ENCODE data around the gene GSTM1. TPM values are rescaled to one million over a fixed set of nuclear protein-coding genes. Genes with fewer than 3 reads are reported as not detected.

GSTM1 gene
- total and polyA plus RNA-seq, 2 of the 8 experiments (the other 6 are each of a cell fraction or from before 2014, with no cell fraction given): 16.7 to 42.5 TPM

- H3K14ac ChIP-seq (ENCODE audit: insufficient read length): no peak overlapping the region
- no peak overlapping the region for H2AK5ac ChIP-seq (ENCODE audit: low read depth, low read length)
- no peak overlapping the region for H4K8ac ChIP-seq (ENCODE audit: extremely low read depth, insufficient read depth, low read length)
- H3K4me1 ChIP-seq (replicated peaks in 1 of 4; ENCODE audit: control insufficient read depth in 3 of 4, insufficient read depth in 4 of 4, low read length in 3 of 4): 0 out of 7 replicates have a peak, but pooled peaks cover 0 to 3% (median 0%) of the 10 kb centered on the region in 4 experiments
- H3K36me3 ChIP-seq (ENCODE audit: control insufficient read depth in 2 of 4, insufficient read depth in 4 of 4, low read length in 3 of 4): no peaks in the 10 kb centered on the region
- no peaks in the 10 kb centered on the region for H4K20me1 ChIP-seq (replicated peaks in 1 of 2; ENCODE audit: control insufficient read depth in 1 of 2, insufficient read depth in 2 of 2, low read length in 2 of 2)
- H3K27ac ChIP-seq (ENCODE audit: low read depth, low read length): no peak overlapping the region
- ChIA-PET POLR2A (ENCODE audit: partially characterized antibody) (no interaction called here), CTCF (ENCODE audit: partially characterized antibody) (interaction anchor here (0.6 to 11.8 kb wide), 6 partner anchors 9 to 326 kb away, joined by 3 to 185 read pairs (median 4); partner anchors contain the start of gene AHCYL1)
- no peak overlapping the region for H2BK12ac ChIP-seq (ENCODE audit: low read depth, low read length)
- no peak overlapping the region for H2BK15ac ChIP-seq (ENCODE audit: low read length)
- no peak overlapping the region for H3K23ac ChIP-seq (ENCODE audit: insufficient read length)
- H3K27me3 ChIP-seq (replicated peaks in 1 of 4; ENCODE audit: control insufficient read depth in 3 of 4, extremely low read depth in 1 of 4, insufficient read depth in 3 of 4, low read length in 3 of 4): peaks cover 0 to 5% (median 4%) of the 10 kb centered on the region in 4 experiments; a peak in 5 of 7 replicates
- H2AFZ ChIP-seq (ENCODE audit: low read length): no peak overlapping the region
- no peak overlapping the region for H2BK120ac ChIP-seq (replicated peaks; ENCODE audit: low read depth, low read length)
- H3K56ac ChIP-seq (replicated peaks; ENCODE audit: insufficient read length, low read depth, low read length): no peak overlapping the region
- H3K23me2 ChIP-seq (ENCODE audit: low read depth, low read length): peaks cover 9% of the 10 kb centered on the region
- no peaks in the 10 kb centered on the region for H3K79me1 ChIP-seq (ENCODE audit: low read depth, low read length)
- no peak overlapping the region for H3K4me2 ChIP-seq (ENCODE audit: insufficient read depth in 1 of 2, low read depth in 2 of 2, low read length in 2 of 2)
- no peak overlapping the region for H3K9ac ChIP-seq (replicated peaks in 1 of 4; ENCODE audit: extremely low read depth in 1 of 4, low read depth in 3 of 4, low read length in 3 of 4)
- WGBS, 2 experiments (ENCODE audit: extremely low coverage in 1 of 2, insufficient coverage in 1 of 2, insufficient read length in 1 of 2, insufficient replicate concordance in 2 of 2, low coverage in 1 of 2, low lambda C conversion rate in 2 of 2, missing lambda C conversion rate in 1 of 2): 54% methylated on average over 3 of the region's 3 CpGs; no CpG with 5 or more reads in 1 of the 2 experiments
- H2BK20ac ChIP-seq (ENCODE audit: low read length): no peak overlapping the region
- H3K9me3 ChIP-seq (ENCODE audit: insufficient read depth in 2 of 2, low read depth in 1 of 2, low read length in 1 of 2): no peaks in the 10 kb centered on the region
- H3K18ac ChIP-seq (ENCODE audit: extremely low read depth, low read length): no peak overlapping the region
- no peak overlapping the region for H4K91ac ChIP-seq (replicated peaks; ENCODE audit: insufficient read length, low read length)
- H3K4me3 ChIP-seq (ENCODE audit: extremely low read depth in 1 of 4, insufficient read depth in 2 of 4, low read depth in 3 of 4, low read length in 4 of 4): no peak overlapping the region
- FAIRE-seq (no peak), DNase-seq (ENCODE audit: low read depth in 1 of 2, low spot score in 2 of 2) (no peak)
- no peak overlapping the region for H4K5ac ChIP-seq (ENCODE audit: insufficient read length, low read depth, low read length)
- no peak overlapping the region for H3K4ac ChIP-seq (replicated peaks; ENCODE audit: insufficient read length, low read depth, low read length)
- H3K79me2 ChIP-seq (ENCODE audit: control insufficient read depth in 1 of 2, insufficient read depth in 2 of 2, low read length in 2 of 2): no peaks in the 10 kb centered on the region
- H2BK5ac ChIP-seq (ENCODE audit: low read depth, low read length): no peak overlapping the region
- TF ChIP-seq CREB1 (IDR thresholded peaks at IDR 0.05): no peak
- no peak for TF ChIP-seq NRF1 (IDR thresholded peaks at IDR 0.05; ENCODE audit: low read depth, low read length)
Observed at GRCh38 chr1:109658533-109659042, 29.0 kb upstream of the GSTM1 start.
